ENCODE results near the gene ADGRG3.

The ADGRG3 gene, protein sequence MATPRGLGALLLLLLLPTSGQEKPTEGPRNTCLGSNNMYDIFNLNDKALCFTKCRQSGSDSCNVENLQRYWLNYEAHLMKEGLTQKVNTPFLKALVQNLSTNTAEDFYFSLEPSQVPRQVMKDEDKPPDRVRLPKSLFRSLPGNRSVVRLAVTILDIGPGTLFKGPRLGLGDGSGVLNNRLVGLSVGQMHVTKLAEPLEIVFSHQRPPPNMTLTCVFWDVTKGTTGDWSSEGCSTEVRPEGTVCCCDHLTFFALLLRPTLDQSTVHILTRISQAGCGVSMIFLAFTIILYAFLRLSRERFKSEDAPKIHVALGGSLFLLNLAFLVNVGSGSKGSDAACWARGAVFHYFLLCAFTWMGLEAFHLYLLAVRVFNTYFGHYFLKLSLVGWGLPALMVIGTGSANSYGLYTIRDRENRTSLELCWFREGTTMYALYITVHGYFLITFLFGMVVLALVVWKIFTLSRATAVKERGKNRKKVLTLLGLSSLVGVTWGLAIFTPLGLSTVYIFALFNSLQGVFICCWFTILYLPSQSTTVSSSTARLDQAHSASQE

GRCh38 chr16:57668263-57668571, at the start of gene ADGRG3:
Gene ADGRG3, plus strand, starts transcription at chr16:57668306. Its CDS starts 42 bp downstream, at chr16:57668348.
- DNase-seq, result no peak

- no peak for DNase-seq
Observed at GRCh38 chr16:57619133-57619605, 48.9 kb upstream of the ADGRG3 start.

- no peak for DNase-seq
Observed at GRCh38 chr16:57619606-57620334, 48.3 kb upstream of the ADGRG3 start.

- no peak for DNase-seq
Observed at GRCh38 chr16:57620335-57621231, 47.5 kb upstream of the ADGRG3 start.

- DNase-seq, result no peak
Observed at GRCh38 chr16:57621521-57622271, 46.4 kb upstream of the ADGRG3 start.

GRCh38 chr16:57622361-57623250, 45.5 kb upstream of the ADGRG3 start:
- no peak for DNase-seq

DNA sequence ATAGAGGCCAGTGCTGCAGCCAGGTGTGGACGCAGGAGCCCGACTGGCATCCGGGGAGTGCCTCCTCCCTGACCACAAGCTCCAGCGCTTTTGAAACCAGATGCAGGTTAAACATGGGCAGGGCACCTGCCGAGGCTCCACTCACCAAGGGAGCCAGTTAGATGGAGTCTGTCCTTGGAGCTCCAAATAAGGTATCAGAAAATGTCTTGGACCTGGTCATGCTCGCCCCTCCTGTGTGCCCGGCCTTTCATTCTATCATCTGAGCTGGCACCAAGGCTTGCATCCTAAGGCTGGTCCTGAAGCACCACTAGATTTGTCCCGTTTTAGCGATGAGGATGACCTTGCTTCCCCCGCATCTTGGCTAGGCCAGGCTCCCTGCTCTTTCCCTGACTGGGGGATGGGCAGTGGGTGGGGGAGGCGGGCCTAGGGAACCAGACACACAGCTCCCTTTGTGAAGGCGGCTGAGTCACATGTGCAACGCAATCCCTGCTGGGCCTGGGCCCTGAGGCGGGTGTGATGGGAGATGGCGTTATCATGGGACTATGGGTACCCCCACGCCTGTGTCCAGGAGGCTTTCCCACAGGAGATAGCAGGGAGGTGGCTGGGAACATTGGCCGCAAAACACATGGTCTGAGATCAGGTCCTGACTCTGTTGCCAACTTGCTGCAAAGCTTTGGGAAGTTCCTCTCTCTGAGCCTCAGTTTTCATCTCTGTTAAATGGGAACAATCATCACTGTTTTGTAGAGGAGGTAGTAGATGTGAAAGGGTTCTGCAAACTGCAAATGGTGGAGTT, 44.7 kb upstream of the ADGRG3 start:
- DNase-seq, result peak; percentile 94

DNA sequence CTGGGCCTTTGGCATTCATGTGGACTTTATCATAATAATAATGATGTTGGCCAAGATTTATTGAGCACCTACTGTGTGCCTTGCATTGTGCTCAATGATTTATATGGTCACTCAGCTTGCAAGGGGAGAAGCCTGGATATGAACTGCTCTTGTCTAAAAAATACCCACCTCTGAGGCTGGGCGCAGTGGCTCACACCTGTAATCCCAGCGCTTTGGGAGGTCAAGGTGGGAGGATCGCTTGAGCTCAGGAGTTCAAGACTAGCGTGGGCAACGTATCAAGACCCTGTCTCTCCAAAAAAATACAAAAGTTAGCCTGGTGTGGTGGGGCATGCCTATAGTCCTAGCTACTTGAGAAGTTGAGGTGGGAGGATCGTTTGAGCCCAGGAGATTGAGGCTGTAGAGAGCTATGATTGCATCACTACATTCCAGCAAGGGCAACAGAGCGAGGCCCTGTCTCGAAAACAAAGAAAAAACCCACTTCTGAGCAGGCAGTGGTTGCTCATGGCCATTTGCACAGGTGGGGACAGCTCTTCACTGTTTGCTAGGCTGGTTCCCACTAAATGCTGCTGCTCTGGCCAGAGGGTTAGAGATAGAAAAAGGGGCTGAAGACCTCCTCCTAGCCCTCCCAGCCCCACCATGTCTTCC, 43.9 kb upstream of the ADGRG3 start:
- peak; percentile 81 for DNase-seq

GRCh38 chr16:57624806-57625500, 43.2 kb upstream of the ADGRG3 start:
- DNase-seq, result no peak

GRCh38 chr16:57626420-57627170, 41.5 kb upstream of the ADGRG3 start:
- DNase-seq, result no peak

DNA sequence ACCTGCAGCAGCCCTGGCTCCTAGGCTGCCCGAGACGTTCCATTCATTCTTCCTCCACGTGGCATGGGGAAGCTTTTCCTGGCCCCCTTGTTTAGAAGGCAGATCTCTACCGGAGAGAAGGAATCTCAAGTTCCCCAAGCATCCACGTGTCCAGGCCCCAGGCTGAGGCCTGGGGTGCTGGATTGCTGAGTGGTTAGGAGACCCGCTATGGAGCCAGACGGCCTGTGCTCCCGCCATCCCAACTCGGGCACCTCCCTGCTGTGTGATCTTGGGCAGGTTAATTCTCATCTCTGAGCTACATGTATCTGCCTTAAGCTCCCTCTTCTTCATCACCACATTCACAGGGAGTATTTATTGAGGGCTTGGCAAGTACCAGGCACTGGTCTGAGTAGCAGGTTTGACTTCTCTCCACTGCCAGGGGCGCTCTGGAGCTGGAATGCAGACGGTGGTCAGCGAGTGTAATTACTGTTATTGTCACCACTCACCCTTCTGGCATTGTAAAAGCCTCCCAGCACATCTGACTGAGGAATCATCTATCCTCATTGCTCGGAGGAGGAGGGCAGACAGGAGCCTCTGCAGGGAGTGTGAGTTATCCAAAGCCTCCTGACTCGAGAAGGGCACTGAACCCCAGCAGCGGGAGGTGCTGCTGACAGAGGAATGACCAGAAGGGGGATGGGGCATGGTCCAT, 40.8 kb upstream of the ADGRG3 start:
- DNase-seq, result peak; percentile 95

- DNase-seq, result peak; percentile 98
Observed at GRCh38 chr16:57628008-57628781, 39.9 kb upstream of the ADGRG3 start, which contains the start of gene ADGRG1. Gene ADGRG1, plus strand, starts transcription at chr16:57628630. Its CDS starts 21,658 bp downstream, at chr16:57650288.

GRCh38 chr16:57628783-57629293, 39.3 kb upstream of the ADGRG3 start:
- DNase-seq, result no peak

- no peak for DNase-seq
Observed at GRCh38 chr16:57629516-57630406, 38.3 kb upstream of the ADGRG3 start.

DNA sequence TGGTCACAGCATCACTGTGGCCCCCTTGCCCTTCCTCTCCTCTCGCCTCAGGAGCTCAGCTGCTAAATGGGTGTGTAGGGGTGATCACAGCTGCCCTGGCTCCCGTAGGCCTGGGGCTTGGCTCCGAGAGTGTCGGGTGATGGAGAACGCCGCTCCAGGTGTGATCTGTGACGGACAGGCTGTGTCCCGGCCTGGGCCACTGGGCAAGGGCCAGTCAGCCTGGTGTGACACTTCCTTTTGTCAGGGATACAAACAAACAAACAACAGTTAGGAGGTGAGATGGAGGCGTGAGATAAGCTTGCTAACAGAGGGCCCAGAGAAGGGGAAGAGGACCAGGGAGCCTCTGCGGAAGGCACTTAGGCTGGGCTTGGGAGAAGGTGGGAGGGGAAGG, 37.7 kb upstream of the ADGRG3 start:
- no peak for DNase-seq

Data from NCI-H226 (cell line).